Activated T-cell treated with anti-CD3 and anti-CD28 coated beads for 48 hours (primary cell): ENCODE results near the gene PAX6.
"Not testable (repeated sequence)": the region's sequence is repeated elsewhere in the genome, so short reads cannot be mapped to it uniquely, and the experiment has no call there.

Source experiments
- DNase-seq: peaks from one replicate; pipeline ENCODE4 v3.0.0-alpha.2; 2020; ENCODE audit warnings: low read depth

The PAX6 gene

GRCh38 chr11:31767685-31768084, 43.4 kb downstream of the PAX6 start:
- no peak for DNase-seq

- no peak for DNase-seq
These were observed 44.1 kb downstream of the PAX6 start for GRCh38 chr11:31767066-31767465.

- no peak for DNase-seq
These were observed 46.4 kb downstream of the PAX6 start for GRCh38 chr11:31764766-31765165.

GRCh38 chr11:31764261-31764660, 46.9 kb downstream of the PAX6 start:
- no peak for DNase-seq

- DNase-seq = no peak
These were observed 47.8 kb downstream of the PAX6 start for GRCh38 chr11:31763296-31763695.

GRCh38 chr11:31761636-31762035, 49.5 kb downstream of the PAX6 start:
- no peak for DNase-seq

GRCh38 chr11:31757260-31757835, 53.8 kb downstream of the PAX6 start:
- no peak for DNase-seq

GRCh38 chr11:31747581-31747980, 63.5 kb downstream of the PAX6 start:
- no peak for DNase-seq

GRCh38 chr11:31740731-31741368, 70.3 kb downstream of the PAX6 start:
- DNase-seq = not testable (repeated sequence)

- no peak for DNase-seq
These were observed 71.0 kb downstream of the PAX6 start for GRCh38 chr11:31740131-31740530.
